OCI-LY1 (cell line): ENCODE results near the gene CDC42BPB.

ENCODE experiments used
- H2AFZ ChIP-seq: fragments of 200-600 bp; sonication (generic), shearing (Covaris generic); 2 replicates; pipeline ENCODE4 v1.6.0; 2014; ENCODE audit warnings: antibody characterized with exemption, mild to moderate bottlenecking, low read length
- H3F3A ChIP-seq: fragments of 200-600 bp; sonication (generic), shearing (Covaris generic); 2 replicates; pipeline ENCODE4 v1.6.0; 2014; ENCODE audit warnings: mild to moderate bottlenecking, antibody characterized with exemption, low read length, moderate library complexity; ENCODE audit not compliant: insufficient read depth
- H3K27ac ChIP-seq: fragments of 200-600 bp; sonication (generic); 2 replicates; pipeline ENCODE4 v1.5.1; 2014; ENCODE audit warnings: low read length, mixed run types, mild to moderate bottlenecking, low read depth; ENCODE audit not compliant: poor library complexity, severe bottlenecking
- H3K27me3 ChIP-seq: fragments of 200-600 bp; sonication (generic); 2 replicates; pipeline ENCODE4 v1.6.0; 2014; ENCODE audit warnings: antibody characterized with exemption, mild to moderate bottlenecking, low read length, moderate library complexity; ENCODE audit not compliant: insufficient read depth
- H3K36me3 ChIP-seq: fragments of 200-600 bp; sonication (generic); 2 replicates; pipeline ENCODE4 v1.6.1; 2014; ENCODE audit warnings: mild to moderate bottlenecking, antibody characterized with exemption, low read length, moderate library complexity, mixed read lengths; ENCODE audit not compliant: insufficient read depth
- H3K4me1 ChIP-seq: fragments of 200-600 bp; sonication (generic); 2 replicates; pipeline ENCODE4 v1.5.1; 2014; ENCODE audit warnings: mild to moderate bottlenecking, low read length, moderate library complexity; ENCODE audit not compliant: insufficient read depth, severe bottlenecking
- H3K4me2 ChIP-seq: fragments of 200-600 bp; sonication (generic), shearing (Covaris generic); 2 replicates; pipeline ENCODE4 v1.6.1; 2014; ENCODE audit warnings: low read length
- H3K4me3 ChIP-seq: fragments of 200-600 bp; sonication (generic); 2 replicates; pipeline ENCODE4 v1.5.1; 2014; ENCODE audit warnings: low read length, low read depth, mild to moderate bottlenecking, mixed read lengths; ENCODE audit not compliant: poor library complexity, severe bottlenecking
- H3K79me2 ChIP-seq: fragments of 200-600 bp; shearing (Covaris generic); 2 replicates; pipeline ENCODE4 v1.6.1; 2016; ENCODE audit warnings: mixed run types, low read length, mixed read lengths; ENCODE audit not compliant: insufficient read depth
- H3K9ac ChIP-seq: fragments of 200-600 bp; sonication (generic), shearing (Covaris generic); 2 replicates; pipeline ENCODE4 v1.6.1; 2014; ENCODE audit warnings: mild to moderate bottlenecking, low read length, mixed read lengths
- H3K9me2 ChIP-seq: fragments of 200-600 bp; sonication (generic), shearing (Covaris generic); 2 replicates; pipeline ENCODE4 v1.6.1; 2014; ENCODE audit warnings: low read depth, mild to moderate bottlenecking, low read length, mixed read lengths
- H3K9me3 ChIP-seq: fragments of 200-600 bp; shearing (Covaris generic); 2 replicates; pipeline ENCODE4 v1.6.1; 2014; ENCODE audit warnings: low read length, mixed read lengths
- H4K20me1 ChIP-seq: fragments of 200-600 bp; sonication (generic), shearing (Covaris generic); 2 replicates; pipeline ENCODE4 v1.6.0; 2016; ENCODE audit warnings: mild to moderate bottlenecking, low read length; ENCODE audit not compliant: insufficient read depth
- EZH2 ChIP-seq: fragments of 200-600 bp; sonication (generic), shearing (Covaris generic); IDR thresholded peaks from 2 replicates; pipeline ENCODE4 v1.8.0; 2017; ENCODE audit warnings: borderline replicate concordance, mixed run types, mild to moderate bottlenecking, antibody characterized with exemption, low read length, moderate library complexity, mixed read lengths
- TF ChIP-seq, protein P1 (sequence below): fragments of 200-600 bp; sonication (generic), shearing (Covaris generic); IDR thresholded peaks from 2 replicates; pipeline ENCODE4 v1.5.1; 2017; ENCODE audit warnings: mild to moderate bottlenecking, antibody characterized with exemption, low read length, moderate library complexity, mixed read lengths

Gene CDC42BPB

GRCh38 chr14:102903248-102903888, 154.0 kb downstream of the CDC42BPB start:
- H3K9me2 ChIP-seq = no peaks in the 10 kb centered on the region
- H4K20me1 ChIP-seq = no peaks in the 10 kb centered on the region
- TF ChIP-seq, protein P1, sequence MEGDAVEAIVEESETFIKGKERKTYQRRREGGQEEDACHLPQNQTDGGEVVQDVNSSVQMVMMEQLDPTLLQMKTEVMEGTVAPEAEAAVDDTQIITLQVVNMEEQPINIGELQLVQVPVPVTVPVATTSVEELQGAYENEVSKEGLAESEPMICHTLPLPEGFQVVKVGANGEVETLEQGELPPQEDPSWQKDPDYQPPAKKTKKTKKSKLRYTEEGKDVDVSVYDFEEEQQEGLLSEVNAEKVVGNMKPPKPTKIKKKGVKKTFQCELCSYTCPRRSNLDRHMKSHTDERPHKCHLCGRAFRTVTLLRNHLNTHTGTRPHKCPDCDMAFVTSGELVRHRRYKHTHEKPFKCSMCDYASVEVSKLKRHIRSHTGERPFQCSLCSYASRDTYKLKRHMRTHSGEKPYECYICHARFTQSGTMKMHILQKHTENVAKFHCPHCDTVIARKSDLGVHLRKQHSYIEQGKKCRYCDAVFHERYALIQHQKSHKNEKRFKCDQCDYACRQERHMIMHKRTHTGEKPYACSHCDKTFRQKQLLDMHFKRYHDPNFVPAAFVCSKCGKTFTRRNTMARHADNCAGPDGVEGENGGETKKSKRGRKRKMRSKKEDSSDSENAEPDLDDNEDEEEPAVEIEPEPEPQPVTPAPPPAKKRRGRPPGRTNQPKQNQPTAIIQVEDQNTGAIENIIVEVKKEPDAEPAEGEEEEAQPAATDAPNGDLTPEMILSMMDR = no peak
- no peak for TF ChIP-seq EZH2
- H3K4me2 ChIP-seq = no peak overlapping the region
- no peaks in the 10 kb centered on the region for H3K79me2 ChIP-seq
- H3K9me3 ChIP-seq = no peaks in the 10 kb centered on the region
- H3K27ac ChIP-seq = no peak overlapping the region
- H3K4me3 ChIP-seq = no peak overlapping the region
- H3F3A ChIP-seq = no peaks in the 10 kb centered on the region
- peaks cover 21% of the 10 kb centered on the region for H3K4me1 ChIP-seq
- no peak overlapping the region for H2AFZ ChIP-seq
- H3K36me3 ChIP-seq = peaks cover 29% of the 10 kb centered on the region
- H3K27me3 ChIP-seq = no peaks in the 10 kb centered on the region
- no peak overlapping the region for H3K9ac ChIP-seq

DNA sequence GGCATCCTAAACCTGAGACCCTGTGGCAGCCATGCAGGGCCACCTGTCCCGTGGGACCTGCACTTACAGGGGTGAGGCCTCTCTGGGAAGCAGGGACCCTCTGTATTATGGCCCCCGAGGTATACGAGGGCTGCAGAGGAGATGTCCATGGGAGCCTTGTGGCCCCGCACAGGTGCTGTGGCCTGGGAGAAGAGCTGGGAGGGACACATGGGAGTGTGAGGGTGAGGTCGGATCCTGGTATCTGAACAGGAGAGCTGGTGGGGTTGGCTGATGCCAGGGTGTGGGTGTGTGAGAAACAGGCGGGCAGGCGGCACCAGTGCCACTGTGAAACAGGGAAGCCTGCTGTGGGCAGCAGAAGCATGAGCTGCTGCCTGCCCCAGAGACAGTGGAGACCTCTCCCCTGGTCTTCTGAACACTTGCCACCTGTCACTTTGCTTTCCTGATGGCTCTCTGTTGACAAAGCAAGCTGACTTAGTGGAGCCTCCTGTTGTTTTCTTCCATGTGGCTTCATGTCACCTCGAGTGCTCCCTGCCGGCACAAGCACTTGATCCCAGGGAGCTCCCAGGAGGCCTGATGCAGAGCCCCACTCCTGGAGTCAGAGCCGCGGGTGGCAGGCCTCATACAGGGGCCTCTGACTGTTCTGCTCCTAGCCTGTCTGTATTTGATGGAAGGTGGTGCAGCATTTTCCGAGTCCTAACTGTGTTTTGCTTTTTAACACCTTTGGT, 154.7 kb downstream of the CDC42BPB start:
- H3K4me2 ChIP-seq = no peak overlapping the region
- peaks cover 21% of the 10 kb centered on the region for H3K4me1 ChIP-seq
- H3K9me2 ChIP-seq = no peaks in the 10 kb centered on the region
- TF ChIP-seq EZH2 = no peak
- TF ChIP-seq, protein P1 = no peak
- H3K9me3 ChIP-seq = no peaks in the 10 kb centered on the region
- H3K4me3 ChIP-seq = no peak overlapping the region
- H3K79me2 ChIP-seq = no peaks in the 10 kb centered on the region
- no peaks in the 10 kb centered on the region for H3F3A ChIP-seq
- no peak overlapping the region for H3K9ac ChIP-seq
- H3K27ac ChIP-seq = no peak overlapping the region
- H4K20me1 ChIP-seq = no peaks in the 10 kb centered on the region
- H2AFZ ChIP-seq = no peak overlapping the region
- H3K36me3 ChIP-seq = peaks cover 29% of the 10 kb centered on the region
- H3K27me3 ChIP-seq = no peaks in the 10 kb centered on the region

DNA sequence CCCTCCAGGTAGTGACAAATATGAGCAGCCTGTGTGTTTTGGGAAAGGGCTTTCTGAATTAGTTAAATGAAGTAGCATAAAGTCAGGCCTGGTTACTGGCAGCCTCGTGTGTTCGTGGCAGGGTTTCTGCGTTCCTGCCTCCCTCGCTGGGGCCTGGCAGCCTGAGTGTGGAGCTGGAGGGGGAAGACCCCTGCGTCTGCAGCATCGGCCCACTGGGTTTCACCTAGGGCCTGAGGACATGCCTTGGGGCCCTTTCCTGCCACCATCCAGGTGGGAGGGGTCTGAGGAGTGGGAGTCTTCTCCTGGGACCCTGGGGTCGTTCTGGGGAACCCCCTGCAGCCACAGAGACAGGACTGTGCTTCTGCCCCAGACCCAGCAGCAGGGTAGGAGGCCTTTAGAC, 155.3 kb downstream of the CDC42BPB start:
- Histone ChIP-seq H3K79me2 (no peaks in the 10 kb centered on the region), H3K36me3 (peaks cover 28% of the 10 kb centered on the region), H3K27ac (peak overlapping the region; percentile 63), H3K4me2 (no peak overlapping the region), H3K9me2 (no peaks in the 10 kb centered on the region), H3K4me3 (no peak overlapping the region), H3K4me1 (peaks cover 21% of the 10 kb centered on the region), H2AFZ (no peak overlapping the region), H3K27me3 (no peaks in the 10 kb centered on the region), H3K9me3 (no peaks in the 10 kb centered on the region), H3F3A (no peaks in the 10 kb centered on the region), H4K20me1 (no peaks in the 10 kb centered on the region), H3K9ac (no peak overlapping the region)
- TF ChIP-seq, protein P1 = no peak
- no peak for TF ChIP-seq EZH2
